ENCODE results near the gene SNAI1. TPM values are rescaled to one million over a fixed set of nuclear protein-coding genes. Genes with fewer than 3 reads are reported as not detected.

Gene SNAI1
- total RNA-seq, 1 experiment from 2014 or later = 5.4 TPM

DNA sequence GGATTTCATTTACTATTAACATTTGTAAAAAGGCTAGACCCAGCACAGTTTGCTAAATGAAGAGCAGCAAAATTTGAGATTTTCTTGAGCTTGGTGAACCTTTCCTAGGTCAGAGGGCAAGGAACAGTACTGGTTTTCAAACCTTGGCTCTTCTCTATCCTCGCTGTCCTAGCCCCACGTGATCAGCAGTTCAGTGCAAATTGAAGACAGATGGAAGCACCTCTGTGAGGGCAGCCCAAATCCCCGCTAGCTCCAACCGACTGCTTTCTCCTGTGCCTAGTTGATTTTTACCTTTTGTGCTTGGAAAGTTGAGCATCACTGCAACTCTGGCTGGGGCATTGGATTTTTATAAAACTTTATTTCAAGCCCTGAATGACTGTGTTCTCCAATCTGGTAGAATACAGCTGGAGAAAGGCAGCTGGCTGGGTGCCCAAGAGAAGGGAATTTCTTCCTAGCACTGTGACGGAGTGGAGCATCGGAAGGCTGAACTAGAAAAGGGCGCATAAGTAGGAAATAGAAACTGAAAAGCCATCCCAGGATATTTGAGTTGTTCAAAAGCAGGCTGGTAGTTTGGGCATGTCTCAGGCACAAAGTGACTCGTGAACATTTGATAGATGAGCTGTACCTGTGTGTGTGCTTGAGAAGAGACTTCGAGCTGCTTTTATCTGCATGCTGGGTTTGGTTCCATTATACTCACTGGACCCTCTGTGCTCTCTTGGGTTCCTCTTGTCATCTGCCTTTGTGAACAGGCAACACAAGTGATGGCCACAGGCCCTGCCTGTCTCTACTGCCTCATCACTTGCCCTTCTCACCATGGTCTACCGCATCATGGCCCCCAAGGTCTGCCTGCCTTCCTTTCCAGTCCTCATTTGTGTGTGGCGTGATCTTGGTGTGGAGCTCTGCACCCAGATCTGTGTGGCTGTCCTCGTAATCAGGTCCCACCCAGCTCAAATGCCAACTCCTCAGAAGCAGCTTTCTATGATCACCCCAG is 44.3 kb upstream of the SNAI1 start:
- BruUV-seq (replicated peaks) = no TSS peak
- DNase-seq (peak; percentile 40), ATAC-seq (no peak)
- Histone ChIP-seq H3K4me3 (ENCODE audit: low read length) (peak overlapping the region; percentile 91), H3K4me1 (ENCODE audit: insufficient read depth, low read length) (peaks cover 17% of the 10 kb centered on the region), H3K79me2 (ENCODE audit: low read length) (peaks cover 73% of the 10 kb centered on the region), H3K9me3 (ENCODE audit: low read length) (no peaks in the 10 kb centered on the region), H3F3A (ENCODE audit: low read length, unreplicated experiment) (no peaks in the 10 kb centered on the region), H3K27me3 (ENCODE audit: low read length) (no peaks in the 10 kb centered on the region), H4K20me1 (ENCODE audit: low read length) (peaks cover 13% of the 10 kb centered on the region), H3K4me2 (ENCODE audit: low read length) (peak overlapping the region; percentile 90), H3K27ac (ENCODE audit: low read length) (0 out of 2 replicates have a peak overlapping the region, but pooled peaks have one; percentile 4), H3K36me3 (ENCODE audit: low read depth, low read length) (peaks cover 39% of the 10 kb centered on the region), H3K9ac (ENCODE audit: low read length) (peak overlapping the region; percentile 92; the same call in 1 of the 2 replicates), H3K9me2 (replicated peaks; ENCODE audit: low read length) (no peaks in the 10 kb centered on the region), H2AFZ (ENCODE audit: low read length) (no peak overlapping the region)
- POLR2A ChIA-PET (ENCODE audit: unreplicated experiment) = no interaction called here
- CTCF ChIA-PET = interaction anchor here (0.7 kb wide), 1 partner anchor 50 kb away, joined by 10 read pairs; no protein-coding TSS in a partner anchor
- intact Hi-C loops (cut with micrococcal nuclease) = no loop called here
- no peak for TF ChIP-seq CTCF (conservative IDR thresholded peaks at IDR 0.05; ENCODE audit: low read depth, low read length)
- TF ChIP-seq EZH2phosphoT487 (IDR thresholded peaks at IDR 0.05; ENCODE audit: borderline replicate concordance, low read length) = no peak
- TF ChIP-seq EZH2 (IDR thresholded peaks at IDR 0.05; ENCODE audit: low read length, unreplicated experiment) = no peak

- CTCF ChIA-PET = no interaction called here
- DNase-seq = no peak
- intact Hi-C loops (cut with micrococcal nuclease) = no loop called here
- H3K79me2 ChIP-seq (ENCODE audit: low read length) = peaks cover 83% of the 10 kb centered on the region
- no peaks in the 10 kb centered on the region for H3K27me3 ChIP-seq (ENCODE audit: low read length)
- H4K20me1 ChIP-seq (ENCODE audit: low read length) = peaks cover 13% of the 10 kb centered on the region
- H3K27ac ChIP-seq (ENCODE audit: low read length) = no peak overlapping the region
- H3F3A ChIP-seq (ENCODE audit: low read length, unreplicated experiment) = no peaks in the 10 kb centered on the region
- peaks cover 17% of the 10 kb centered on the region for H3K4me1 ChIP-seq (ENCODE audit: insufficient read depth, low read length)
- ATAC-seq = no peak
- no peak overlapping the region for H3K4me2 ChIP-seq (ENCODE audit: low read length)
- no peaks in the 10 kb centered on the region for H3K9me3 ChIP-seq (ENCODE audit: low read length)
- H2AFZ ChIP-seq (ENCODE audit: low read length) = no peak overlapping the region
- H3K36me3 ChIP-seq (ENCODE audit: low read depth, low read length) = peaks cover 48% of the 10 kb centered on the region
- H3K9ac ChIP-seq (ENCODE audit: low read length) = no peak overlapping the region
- no peak overlapping the region for H3K4me3 ChIP-seq (ENCODE audit: low read length)
- no TSS peak for BruUV-seq (replicated peaks)
- TF ChIP-seq EZH2phosphoT487 (IDR thresholded peaks at IDR 0.05; ENCODE audit: borderline replicate concordance, low read length) (no peak), CTCF (conservative IDR thresholded peaks at IDR 0.05; ENCODE audit: low read depth, low read length) (no peak), EZH2 (IDR thresholded peaks at IDR 0.05; ENCODE audit: low read length, unreplicated experiment) (no peak)
- POLR2A ChIA-PET (ENCODE audit: unreplicated experiment) = no interaction called here
- H3K9me2 ChIP-seq (replicated peaks; ENCODE audit: low read length) = no peaks in the 10 kb centered on the region
Observed at GRCh38 chr20:49941456-49941855, 41.3 kb upstream of the SNAI1 start.

- Histone ChIP-seq H3K4me3 (ENCODE audit: low read length) (no peak overlapping the region), H3K9me2 (replicated peaks; ENCODE audit: low read length) (no peaks in the 10 kb centered on the region), H3K27ac (ENCODE audit: low read length) (no peak overlapping the region), H3K4me2 (ENCODE audit: low read length) (no peak overlapping the region), H3K9ac (ENCODE audit: low read length) (no peak overlapping the region), H4K20me1 (ENCODE audit: low read length) (peaks cover 13% of the 10 kb centered on the region), H3K9me3 (ENCODE audit: low read length) (no peaks in the 10 kb centered on the region), H3K36me3 (ENCODE audit: low read depth, low read length) (peaks cover 53% of the 10 kb centered on the region), H3K4me1 (ENCODE audit: insufficient read depth, low read length) (peaks cover 17% of the 10 kb centered on the region), H3K27me3 (ENCODE audit: low read length) (no peaks in the 10 kb centered on the region), H2AFZ (ENCODE audit: low read length) (no peak overlapping the region), H3F3A (ENCODE audit: low read length, unreplicated experiment) (no peaks in the 10 kb centered on the region), H3K79me2 (ENCODE audit: low read length) (peaks cover 74% of the 10 kb centered on the region)
- ChIA-PET POLR2A (ENCODE audit: unreplicated experiment) (no interaction called here), CTCF (no interaction called here)
- DNase-seq (no peak), ATAC-seq (no peak)
- intact Hi-C loops (cut with micrococcal nuclease) = no loop called here
- no TSS peak for BruUV-seq (replicated peaks)
- no peak for TF ChIP-seq EZH2phosphoT487 (IDR thresholded peaks at IDR 0.05; ENCODE audit: borderline replicate concordance, low read length)
- TF ChIP-seq CTCF (conservative IDR thresholded peaks at IDR 0.05; ENCODE audit: low read depth, low read length) = no peak
- TF ChIP-seq EZH2 (IDR thresholded peaks at IDR 0.05; ENCODE audit: low read length, unreplicated experiment) = no peak
Observed at GRCh38 chr20:49942303-49942702, 40.5 kb upstream of the SNAI1 start.
